Left lung (tissue), 10 donors: Measurements from ENCODE around the gene IDI2. TPM values are rescaled to one million over a fixed set of nuclear protein-coding genes. Genes with fewer than 3 reads are reported as not detected.
"Not testable (repeated sequence)": the region's sequence is repeated elsewhere in the genome, so short reads cannot be mapped to it uniquely, and the experiment has no call there.

Experiments used
- ATAC-seq: fragments of 200-7000 bp; cut with Tn5 transposase; one replicate; pipeline ENCODE4 v1.9.1; 2020; ENCODE audit warnings: moderate library complexity
- DNase-seq, 4 donors: peaks; one replicate each; pipeline ENCODE4 v3.0.0-alpha.2; 2013 to 2020
- H3K27ac ChIP-seq, 2 donors: fragments of 200-600 bp; sonication (generic) in 1 of 2; one replicate each; pipeline versions ENCODE4 v1.5.0 to v1.8.0; 2020 to 2021
- H3K27me3 ChIP-seq, 2 donors: fragments of 200-600 bp; sonication (generic) in 1 of 2; one replicate each; pipeline versions ENCODE4 v1.5.0 to v1.8.0; 2020 to 2021
- H3K36me3 ChIP-seq, 2 donors: fragments of 200-600 bp; sonication (generic) in 1 of 2; one replicate each; pipeline versions ENCODE4 v1.5.0 to v1.8.0; 2020 to 2021
- H3K4me1 ChIP-seq, 2 donors: fragments of 200-600 bp; one replicate each; pipeline ENCODE4 v1.8.0; 2021
- H3K4me3 ChIP-seq, 2 donors: fragments of 200-600 bp; sonication (generic) in 1 of 2; one replicate each; pipeline versions ENCODE4 v1.5.0 to v1.8.0; 2020 to 2021; ENCODE audit warnings: mild to moderate bottlenecking in 1 of 2
- H3K9me3 ChIP-seq, 2 donors: fragments of 200-600 bp; sonication (generic) in 1 of 2; one replicate each; pipeline versions ENCODE4 v1.5.0 to v1.8.0; 2020 to 2021
- CTCF ChIP-seq, 2 donors: fragments of 200-600 bp; sonication (generic) in 1 of 2; IDR thresholded peaks; one replicate each; pipeline versions ENCODE4 v1.5.0 to v1.8.0; 2021; ENCODE audit warnings: antibody characterized with exemption in 2 of 2
- intact Hi-C, 2 donors: fragments of 100-400 bp; cut with DNase I; formaldehyde crosslinking; loops; one replicate each; pipeline versions ENCODE4 v1.11.2 to v1.14.2; 2022
- polyA plus RNA-seq, 6 donors: library from polyadenylated mRNA; unstranded; fragments of 120-200 nt; gene quantifications; one replicate each; pipeline ENCODE4 v1.2.1, GENCODE V29; 2013; ENCODE audit not compliant: insufficient read length in 6 of 6
- total RNA-seq, 2 donors: library from RNA; stranded (reverse); fragmentation: NEBNext Ultra II Directional; extraction: Animal tissue kit (Norgen Biotek cat#: 25700); gene quantifications; one replicate each; pipeline ENCODE4 v1.2.1, GENCODE V29; 2021
- donor health status: DM: no; HTN: yes; CAD: no.
- donor health status: DM: no; HTN: no; CAD: no.

The IDI2 gene
- total and polyA plus RNA-seq, 8 donors: 0.17 to 0.24 (median 0.17) TPM; not detected in 5

- DNase-seq (no peak), ATAC-seq (no peak)
- Histone ChIP-seq H3K27ac (peak overlapping the region in 1 of 2 donors; percentile 96), H3K9me3 (no peaks in the 10 kb centered on the region), H3K36me3 (peaks cover 3 to 65% of the 10 kb centered on the region in 2 donors), H3K27me3 (no peaks in the 10 kb centered on the region), H3K4me1 (peaks cover 0 to 45% of the 10 kb centered on the region in 2 donors), H3K4me3 (no peak overlapping the region)
- intact Hi-C loops: no loop called here
- TF ChIP-seq CTCF (IDR thresholded peaks at IDR 0.05): no peak
These were observed 15.9 kb upstream of the IDI2 start for GRCh38 chr10:1041514-1041913.

- peaks cover 3 to 68% of the 10 kb centered on the region in 2 donors for H3K36me3 ChIP-seq
- no peak for TF ChIP-seq CTCF (IDR thresholded peaks at IDR 0.05)
- DNase-seq: no peak
These were observed 14.5 kb upstream of the IDI2 start for GRCh38 chr10:1040133-1040532.

GRCh38 chr10:1038769-1039168, 13.1 kb upstream of the IDI2 start:
- peaks cover 3 to 68% of the 10 kb centered on the region in 2 donors for H3K36me3 ChIP-seq
- H3K9me3 ChIP-seq, H3K4me3 ChIP-seq, intact Hi-C loops, H3K27ac ChIP-seq, ATAC-seq, H3K27me3 ChIP-seq, DNase-seq: not testable (repeated sequence)
- H3K4me1 ChIP-seq: peaks cover 0 to 19% of the 10 kb centered on the region in 2 donors

More at GRCh38 chr10:1040133-1040532, 14.5 kb upstream of the IDI2 start:
- Histone ChIP-seq H3K9me3 (no peaks in the 10 kb centered on the region), H3K27me3 (no peaks in the 10 kb centered on the region), H3K4me1 (peaks cover 0 to 33% of the 10 kb centered on the region in 2 donors), H3K4me3 (no peak overlapping the region), H3K27ac (no peak overlapping the region)
- intact Hi-C loops: no loop called here
- no peak for ATAC-seq

GRCh38 chr10:1037098-1037497, 11.4 kb upstream of the IDI2 start:
- TF ChIP-seq CTCF (IDR thresholded peaks at IDR 0.05): no peak
- intact Hi-C loops: no loop called here

GRCh38 chr10:1036341-1036791, 10.7 kb upstream of the IDI2 start:
- ATAC-seq: peak; percentile 36
- Histone ChIP-seq H3K4me1 (no peaks in the 10 kb centered on the region), H3K36me3 (peaks cover 3 to 49% of the 10 kb centered on the region in 2 donors), H3K27me3 (no peaks in the 10 kb centered on the region), H3K9me3 (no peaks in the 10 kb centered on the region), H3K27ac (no peak overlapping the region), H3K4me3 (no peak overlapping the region)
- intact Hi-C loops: no loop called here
- TF ChIP-seq CTCF (IDR thresholded peaks at IDR 0.05): no peak
- DNase-seq: no peak

More at GRCh38 chr10:1037098-1037497, 11.4 kb upstream of the IDI2 start:
- Histone ChIP-seq H3K4me1 (peaks cover 0 to 2% of the 10 kb centered on the region in 2 donors), H3K9me3 (no peaks in the 10 kb centered on the region), H3K36me3 (peaks cover 3 to 56% of the 10 kb centered on the region in 2 donors), H3K27me3 (no peaks in the 10 kb centered on the region), H3K4me3 (no peak overlapping the region), H3K27ac (no peak overlapping the region)
- no peak for DNase-seq
- ATAC-seq: no peak

GRCh38 chr10:1035201-1035600, 9.5 kb upstream of the IDI2 start:
- H3K36me3 ChIP-seq: peaks cover 0 to 37% of the 10 kb centered on the region in 2 donors

More at GRCh38 chr10:1035201-1035600, 9.5 kb upstream of the IDI2 start:
- Histone ChIP-seq H3K4me1 (no peaks in the 10 kb centered on the region), H3K4me3 (no peak overlapping the region), H3K9me3 (no peaks in the 10 kb centered on the region), H3K27me3 (no peaks in the 10 kb centered on the region), H3K27ac (no peak overlapping the region)
- ATAC-seq (no peak), DNase-seq (no peak)
- no peak for TF ChIP-seq CTCF (IDR thresholded peaks at IDR 0.05)
- intact Hi-C loops: no loop called here
